ENCODE data around the gene SUN3.

DNA sequence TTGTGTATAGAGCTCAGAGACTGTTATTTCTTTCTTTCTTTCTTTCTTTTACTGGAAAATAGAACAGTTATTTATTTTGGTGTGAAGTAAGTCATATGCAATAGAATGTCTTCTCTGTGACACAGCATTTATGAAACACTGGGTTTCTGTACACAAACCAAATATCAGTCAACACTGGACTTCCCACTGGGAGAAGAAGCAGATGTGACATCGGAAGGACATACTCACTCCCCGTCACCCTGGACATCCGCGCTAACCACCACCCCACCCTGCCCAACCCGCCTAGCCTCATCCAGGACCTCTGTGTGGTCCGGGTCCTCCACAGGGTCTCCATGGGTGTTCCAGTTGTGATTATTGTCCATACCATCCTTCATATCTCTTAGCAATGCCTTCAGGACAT is 22.0 kb downstream of the SUN3 start:
- no peak for TF ChIP-seq POLR2A (IDR thresholded peaks at IDR 0.05)
- TF ChIP-seq, protein P1, sequence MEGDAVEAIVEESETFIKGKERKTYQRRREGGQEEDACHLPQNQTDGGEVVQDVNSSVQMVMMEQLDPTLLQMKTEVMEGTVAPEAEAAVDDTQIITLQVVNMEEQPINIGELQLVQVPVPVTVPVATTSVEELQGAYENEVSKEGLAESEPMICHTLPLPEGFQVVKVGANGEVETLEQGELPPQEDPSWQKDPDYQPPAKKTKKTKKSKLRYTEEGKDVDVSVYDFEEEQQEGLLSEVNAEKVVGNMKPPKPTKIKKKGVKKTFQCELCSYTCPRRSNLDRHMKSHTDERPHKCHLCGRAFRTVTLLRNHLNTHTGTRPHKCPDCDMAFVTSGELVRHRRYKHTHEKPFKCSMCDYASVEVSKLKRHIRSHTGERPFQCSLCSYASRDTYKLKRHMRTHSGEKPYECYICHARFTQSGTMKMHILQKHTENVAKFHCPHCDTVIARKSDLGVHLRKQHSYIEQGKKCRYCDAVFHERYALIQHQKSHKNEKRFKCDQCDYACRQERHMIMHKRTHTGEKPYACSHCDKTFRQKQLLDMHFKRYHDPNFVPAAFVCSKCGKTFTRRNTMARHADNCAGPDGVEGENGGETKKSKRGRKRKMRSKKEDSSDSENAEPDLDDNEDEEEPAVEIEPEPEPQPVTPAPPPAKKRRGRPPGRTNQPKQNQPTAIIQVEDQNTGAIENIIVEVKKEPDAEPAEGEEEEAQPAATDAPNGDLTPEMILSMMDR (IDR thresholded peaks at IDR 0.05), result no peak

Measured in tibial nerve (tissue), 3 donors.